Stimulated activated CD4-positive, alpha-beta T cell treated with anti-CD3 and anti-CD28 coated beads, TNF-alpha, amount 100 ng/mL, for 24 hours (primary cell): ENCODE data around the gene HTD2.
A peak's percentile ranks its signal among the peaks of the same experiment; 100 is the strongest.
"Not testable (repeated sequence)": the region's sequence is repeated elsewhere in the genome, so short reads cannot be mapped to it uniquely, and the experiment has no call there.

Experiments used
- DNase-seq, 3 experiments: peaks; one replicate each; pipeline ENCODE4 v3.0.0-alpha.2; 2020; ENCODE audit warnings: low read depth in 3 of 3

HTD2 gene

GRCh38 chr3:58333206-58334012, 27.1 kb downstream of the HTD2 start:
- DNase-seq = peak in 2 of 3 experiments; percentile 5 to 29

GRCh38 chr3:58334013-58334321, 27.6 kb downstream of the HTD2 start:
- no peak for DNase-seq

GRCh38 chr3:58334506-58334884, 28.2 kb downstream of the HTD2 start:
- DNase-seq = no peak

GRCh38 chr3:58335652-58335947, 29.3 kb downstream of the HTD2 start:
- DNase-seq = no peak

- DNase-seq = no peak
Observed at GRCh38 chr3:58336135-58336882, 30.0 kb downstream of the HTD2 start.

GRCh38 chr3:58337190-58337589, 30.9 kb downstream of the HTD2 start:
- no peak for DNase-seq

GRCh38 chr3:58339146-58339545, 32.8 kb downstream of the HTD2 start:
- not testable (repeated sequence) for DNase-seq

GRCh38 chr3:58340594-58341244, 34.4 kb downstream of the HTD2 start:
- DNase-seq = no peak

GRCh38 chr3:58341376-58341775, 35.1 kb downstream of the HTD2 start:
- no peak for DNase-seq

GRCh38 chr3:58342676-58343075, 36.4 kb downstream of the HTD2 start:
- DNase-seq = no peak

GRCh38 chr3:58345457-58345856, 39.1 kb downstream of the HTD2 start:
- DNase-seq = no peak

- no peak for DNase-seq
Observed at GRCh38 chr3:58346368-58346767, 40.0 kb downstream of the HTD2 start.

- no peak for DNase-seq
Observed at GRCh38 chr3:58347984-58348383, 41.7 kb downstream of the HTD2 start.

GRCh38 chr3:58349792-58350626, 43.7 kb downstream of the HTD2 start:
- DNase-seq = no peak

- DNase-seq = no peak
Observed at GRCh38 chr3:58350627-58351013, 44.3 kb downstream of the HTD2 start.

- DNase-seq = no peak
Observed at GRCh38 chr3:58351920-58352319, 45.6 kb downstream of the HTD2 start.

- DNase-seq = no peak
Observed at GRCh38 chr3:58352626-58353025, 46.3 kb downstream of the HTD2 start.

GRCh38 chr3:58353722-58354553, 47.6 kb downstream of the HTD2 start:
- no peak for DNase-seq

GRCh38 chr3:58355179-58355578, 48.9 kb downstream of the HTD2 start:
- DNase-seq = no peak

- no peak for DNase-seq
Observed at GRCh38 chr3:58356054-58356453, 49.7 kb downstream of the HTD2 start.

GRCh38 chr3:58357402-58357801, 51.1 kb downstream of the HTD2 start:
- DNase-seq = no peak
